ENCODE measurements around the gene SMG9. TPM values are rescaled to one million over a fixed set of nuclear protein-coding genes. Genes with fewer than 3 reads are reported as not detected.

The SMG9 gene
- total RNA-seq, 2 experiments from 2014 or later = 58.1 to 64.6 TPM

- CTCF ChIA-PET = interaction anchor here (1.1 kb wide), 1 partner anchor 17 kb away, joined by 3 read pairs; no protein-coding TSS in a partner anchor
Measured at GRCh38 chr19:43749152-43749551, 5.6 kb downstream of the SMG9 start.

GRCh38 chr19:43748685-43749084, 6.1 kb downstream of the SMG9 start:
- POLR2A ChIA-PET = no interaction called here
- Mint-ChIP-seq H3K9me3 (no peaks in the 10 kb centered on the region), H3K27ac (peak overlapping the region; percentile 66), H3K27me3 (no peaks in the 10 kb centered on the region), H3K36me3 (ENCODE audit: low read depth) (peaks cover 75% of the 10 kb centered on the region), H3K4me1 (peaks cover 49% of the 10 kb centered on the region), H3K4me3 (no peak overlapping the region)
- CTCF ChIA-PET = no interaction called here
- DNase-seq = no peak

More at GRCh38 chr19:43749152-43749551, 5.6 kb downstream of the SMG9 start:
- H3K4me3 Mint-ChIP-seq = no peak overlapping the region
- H3K36me3 Mint-ChIP-seq (ENCODE audit: low read depth) = peaks cover 75% of the 10 kb centered on the region
- H3K27me3 Mint-ChIP-seq = no peaks in the 10 kb centered on the region
- POLR2A ChIA-PET = interaction anchor here (0.9 to 1.0 kb wide), 2 partner anchors 14 to 31 kb away, joined by 3 read pairs; no protein-coding TSS in a partner anchor
- H3K9me3 Mint-ChIP-seq = no peaks in the 10 kb centered on the region
- DNase-seq = no peak
- H3K27ac Mint-ChIP-seq = no peak overlapping the region
- peaks cover 54% of the 10 kb centered on the region for H3K4me1 Mint-ChIP-seq

- CTCF ChIA-PET = no interaction called here
- POLR2A ChIA-PET = no interaction called here
- Mint-ChIP-seq H3K4me1 (peaks cover 47% of the 10 kb centered on the region), H3K4me3 (no peak overlapping the region), H3K9me3 (no peaks in the 10 kb centered on the region), H3K27me3 (no peaks in the 10 kb centered on the region), H3K36me3 (ENCODE audit: low read depth) (peaks cover 75% of the 10 kb centered on the region), H3K27ac (peak overlapping the region; percentile 90)
- DNase-seq = no peak
Measured at GRCh38 chr19:43748205-43748594, 6.6 kb downstream of the SMG9 start.

- Mint-ChIP-seq H3K27me3 (no peaks in the 10 kb centered on the region), H3K9me3 (no peaks in the 10 kb centered on the region), H3K4me1 (peaks cover 42% of the 10 kb centered on the region), H3K36me3 (ENCODE audit: low read depth) (peaks cover 74% of the 10 kb centered on the region), H3K4me3 (peak overlapping the region; percentile 25), H3K27ac (peak overlapping the region; percentile 90)
- CTCF ChIA-PET = interaction anchor here (0.7 to 2.6 kb wide), 2 partner anchors 19 to 37 kb away, joined by 4 to 35 read pairs; no protein-coding TSS in a partner anchor
- POLR2A ChIA-PET = no interaction called here
- no peak for DNase-seq
Measured at GRCh38 chr19:43747557-43748204, 7.1 kb downstream of the SMG9 start.

GRCh38 chr19:43743059-43743458, 11.7 kb downstream of the SMG9 start:
- Mint-ChIP-seq H3K27ac (no peak overlapping the region), H3K9me3 (no peaks in the 10 kb centered on the region), H3K27me3 (no peaks in the 10 kb centered on the region), H3K36me3 (ENCODE audit: low read depth) (peaks cover 76% of the 10 kb centered on the region), H3K4me3 (no peak overlapping the region), H3K4me1 (peaks cover 40% of the 10 kb centered on the region)
- DNase-seq = no peak
- ChIA-PET POLR2A (interaction anchor here (1.0 kb wide), 1 partner anchor 13 kb away, joined by 3 read pairs; no protein-coding TSS in a partner anchor), CTCF (interaction anchor here (0.7 to 2.2 kb wide), 3 partner anchors 11 to 594 kb away, joined by 3 to 8 read pairs (median 4); no protein-coding TSS in a partner anchor)

- Mint-ChIP-seq H3K4me3 (no peak overlapping the region), H3K9me3 (no peaks in the 10 kb centered on the region), H3K4me1 (peaks cover 35% of the 10 kb centered on the region), H3K27ac (peak overlapping the region; percentile 65), H3K27me3 (no peaks in the 10 kb centered on the region), H3K36me3 (ENCODE audit: low read depth) (peaks cover 78% of the 10 kb centered on the region)
- CTCF ChIA-PET = no interaction called here
- no peak for DNase-seq
- POLR2A ChIA-PET = no interaction called here
Measured at GRCh38 chr19:43741075-43741825, 13.5 kb downstream of the SMG9 start.

- no peak overlapping the region for H3K4me3 Mint-ChIP-seq
- H3K27ac Mint-ChIP-seq = peak overlapping the region; percentile 75
- CTCF ChIA-PET = interaction anchor here (0.6 to 1.4 kb wide), 3 partner anchors 14 to 71 kb away, joined by 3 to 6 read pairs (median 4); no protein-coding TSS in a partner anchor
Measured at GRCh38 chr19:43739439-43740235, 15.1 kb downstream of the SMG9 start.

GRCh38 chr19:43738780-43739211, 16.0 kb downstream of the SMG9 start:
- no peak for DNase-seq
- H3K9me3 Mint-ChIP-seq = no peaks in the 10 kb centered on the region
- H3K27ac Mint-ChIP-seq = peak overlapping the region; percentile 61
- peaks cover 76% of the 10 kb centered on the region for H3K36me3 Mint-ChIP-seq (ENCODE audit: low read depth)
- CTCF ChIA-PET = interaction anchor here (0.6 to 1.0 kb wide), 2 partner anchors 15 to 70 kb away, joined by 3 to 4 read pairs; no protein-coding TSS in a partner anchor
- peaks cover 28% of the 10 kb centered on the region for H3K4me1 Mint-ChIP-seq
- no peak overlapping the region for H3K4me3 Mint-ChIP-seq
- POLR2A ChIA-PET = interaction anchor here (1.0 kb wide), 1 partner anchor 16 kb away, joined by 3 read pairs; the partner anchor contains the start of gene SMG9
- H3K27me3 Mint-ChIP-seq = no peaks in the 10 kb centered on the region

More at GRCh38 chr19:43739439-43740235, 15.1 kb downstream of the SMG9 start:
- no peaks in the 10 kb centered on the region for H3K27me3 Mint-ChIP-seq
- H3K4me1 Mint-ChIP-seq = peaks cover 28% of the 10 kb centered on the region
- POLR2A ChIA-PET = interaction anchor here (1.0 kb wide), 1 partner anchor 15 kb away, joined by 3 read pairs; the partner anchor contains the start of gene SMG9
- H3K9me3 Mint-ChIP-seq = no peaks in the 10 kb centered on the region
- H3K36me3 Mint-ChIP-seq (ENCODE audit: low read depth) = peaks cover 78% of the 10 kb centered on the region
- DNase-seq = no peak

- ChIA-PET CTCF (interaction anchor here (1.4 kb wide), 1 partner anchor 67 kb away, joined by 3 read pairs; no protein-coding TSS in a partner anchor), POLR2A (interaction anchor here (0.7 kb wide), 1 partner anchor 20 kb away, joined by 3 read pairs; no protein-coding TSS in a partner anchor)
- no peak overlapping the region for H3K4me3 Mint-ChIP-seq
- H3K4me1 Mint-ChIP-seq = peaks cover 25% of the 10 kb centered on the region
- no peaks in the 10 kb centered on the region for H3K27me3 Mint-ChIP-seq
- H3K27ac Mint-ChIP-seq = no peak overlapping the region
- no peak for DNase-seq
- H3K9me3 Mint-ChIP-seq = no peaks in the 10 kb centered on the region
- H3K36me3 Mint-ChIP-seq (ENCODE audit: low read depth) = peaks cover 84% of the 10 kb centered on the region
Measured at GRCh38 chr19:43735957-43736356, 18.8 kb downstream of the SMG9 start.

GRCh38 chr19:43735013-43735412, 19.7 kb downstream of the SMG9 start:
- CTCF ChIA-PET = no interaction called here
- H3K36me3 Mint-ChIP-seq (ENCODE audit: low read depth) = peaks cover 80% of the 10 kb centered on the region

GRCh38 chr19:43731846-43732245, 22.9 kb downstream of the SMG9 start:
- H3K27me3 Mint-ChIP-seq = no peaks in the 10 kb centered on the region
- peaks cover 72% of the 10 kb centered on the region for H3K36me3 Mint-ChIP-seq (ENCODE audit: low read depth)
- no peak overlapping the region for H3K4me3 Mint-ChIP-seq
- H3K4me1 Mint-ChIP-seq = no peaks in the 10 kb centered on the region
- H3K9me3 Mint-ChIP-seq = no peaks in the 10 kb centered on the region
- ChIA-PET CTCF (no interaction called here), POLR2A (interaction anchor here (1.7 kb wide), 1 partner anchor 23 kb away, joined by 5 read pairs; the partner anchor contains the start of gene SMG9)
- H3K27ac Mint-ChIP-seq = no peak overlapping the region
- no peak for DNase-seq

More at GRCh38 chr19:43735013-43735412, 19.7 kb downstream of the SMG9 start:
- Mint-ChIP-seq H3K27ac (no peak overlapping the region), H3K27me3 (no peaks in the 10 kb centered on the region), H3K9me3 (no peaks in the 10 kb centered on the region), H3K4me3 (no peak overlapping the region), H3K4me1 (peaks cover 16% of the 10 kb centered on the region)
- POLR2A ChIA-PET = no interaction called here
- DNase-seq = no peak

GRCh38 chr19:43731346-43731745, 23.4 kb downstream of the SMG9 start:
- no peaks in the 10 kb centered on the region for H3K27me3 Mint-ChIP-seq
- no peaks in the 10 kb centered on the region for H3K9me3 Mint-ChIP-seq
- peaks cover 67% of the 10 kb centered on the region for H3K36me3 Mint-ChIP-seq (ENCODE audit: low read depth)
- DNase-seq = no peak
- H3K4me1 Mint-ChIP-seq = no peaks in the 10 kb centered on the region
- no peak overlapping the region for H3K4me3 Mint-ChIP-seq
- CTCF ChIA-PET = no interaction called here
- H3K27ac Mint-ChIP-seq = no peak overlapping the region
- POLR2A ChIA-PET = interaction anchor here (1.7 kb wide), 1 partner anchor 23 kb away, joined by 5 read pairs; the partner anchor contains the start of gene SMG9

All from activated CD4-positive, alpha-beta memory T cell treated with anti-CD3 and anti-CD28 coated beads, Interleukin-2, amount 10 ng/mL, durations not matched to agents 7 days and 5 days (primary cell).